NCI-H446 (cell line): ENCODE measurements around the gene POLG.
"Not testable (repeated sequence)": the region's sequence is repeated elsewhere in the genome, so short reads cannot be mapped to it uniquely, and the experiment has no call there.

ENCODE experiments used
- DNase-seq, 2 experiments: peaks; one replicate each; lab custom pipeline; 2025; lab: John Stamatoyannopoulos, UW

The POLG gene

DNA sequence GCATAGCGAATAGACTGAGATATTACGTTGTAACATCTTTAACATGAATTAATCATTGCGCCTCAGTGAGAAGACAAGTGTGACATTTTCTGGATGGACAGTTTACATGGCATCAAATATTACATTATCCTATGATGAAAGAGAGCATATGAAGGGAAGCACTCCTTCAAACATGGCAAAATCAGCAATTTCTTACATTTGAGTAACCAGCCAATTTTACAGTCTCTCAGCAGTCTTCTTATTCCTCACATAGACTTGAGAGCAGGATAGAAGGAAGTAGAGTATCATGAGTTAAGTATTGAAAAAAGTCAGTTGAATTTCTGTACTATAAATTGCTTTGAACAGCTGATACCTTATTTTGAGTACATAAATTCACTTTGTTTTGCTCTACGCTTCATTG is 52.0 kb downstream of the POLG start:
- no peak for DNase-seq

DNA sequence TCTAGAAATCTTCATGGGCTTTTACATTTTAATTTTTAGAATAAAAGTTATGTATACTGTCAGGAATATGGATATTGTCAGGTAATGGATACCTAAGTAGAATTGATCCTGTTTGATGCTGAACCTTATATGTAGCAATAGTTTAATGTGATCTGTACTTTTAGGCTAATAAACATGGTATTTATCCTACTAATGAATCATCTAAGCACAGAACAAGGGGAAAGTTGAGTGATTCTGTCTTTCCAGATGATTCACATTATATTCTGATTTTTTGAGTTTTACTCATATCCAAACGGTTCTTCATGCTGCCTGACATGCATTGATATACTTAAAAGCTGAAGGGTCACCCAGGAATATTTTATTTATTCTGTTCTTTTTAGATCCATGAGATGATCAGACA is 56.3 kb downstream of the POLG start:
- DNase-seq, result no peak

DNA sequence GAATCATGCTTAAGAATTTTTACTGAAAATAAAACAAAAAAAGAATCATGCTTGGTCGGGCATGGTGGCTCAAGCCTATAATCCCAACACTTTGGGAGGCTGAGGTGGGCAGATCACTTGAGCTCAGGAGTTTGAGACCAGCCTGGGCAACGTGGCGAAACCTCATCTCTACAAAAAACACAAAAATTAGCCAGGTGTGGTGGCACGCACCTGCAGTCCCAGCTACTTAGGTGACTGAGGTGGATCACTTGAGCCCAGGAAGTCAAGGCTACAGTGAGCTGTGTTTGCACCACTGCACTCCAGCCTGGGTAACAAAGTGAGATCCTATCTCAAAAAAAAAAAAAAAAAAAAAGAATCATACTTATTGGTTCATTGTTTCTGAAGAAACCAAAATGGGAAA is 57.3 kb downstream of the POLG start:
- DNase-seq, result not testable (repeated sequence)
